GM10266 (cell line): ENCODE results near the gene RIPOR2.
A peak's percentile ranks its signal among the peaks of the same experiment; 100 is the strongest.

Experiments
- DNase-seq: peaks from one replicate; pipeline ENCODE4 v3.0.0; 2012; ENCODE audit errors: extremely low spot score
- CTCF ChIP-seq: IDR thresholded peaks from 2 replicates; pipeline ENCODE4 v1.5.1; 2012; ENCODE audit warnings: mild to moderate bottlenecking, low read depth; ENCODE audit not compliant: control insufficient read depth, insufficient read depth; ENCODE audit errors: missing control alignments

The RIPOR2 gene

GRCh38 chr6:24940311-24940917, 4.7 kb upstream of the RIPOR2 start:
- no peak for TF ChIP-seq CTCF
- no peak for DNase-seq

- DNase-seq, result peak; percentile 65
- no peak for TF ChIP-seq CTCF
Measured at GRCh38 chr6:24936641-24937317, 1.0 kb upstream of the RIPOR2 start.

- peak; percentile 88 for TF ChIP-seq CTCF
- no peak for DNase-seq
Measured at GRCh38 chr6:24933868-24934401, 1.8 kb downstream of the RIPOR2 start.

GRCh38 chr6:24933266-24933665, 2.5 kb downstream of the RIPOR2 start:
- DNase-seq, result no peak
- no peak for TF ChIP-seq CTCF

- no peak for DNase-seq
- TF ChIP-seq CTCF, result no peak
Measured at GRCh38 chr6:24932832-24933231, 2.9 kb downstream of the RIPOR2 start.

- DNase-seq, result no peak
- TF ChIP-seq CTCF, result no peak
Measured at GRCh38 chr6:24931718-24932691, 3.8 kb downstream of the RIPOR2 start.
